GM12892 (cell line): ENCODE measurements around the gene P2RY2.

Experiments
- POLR2A ChIP-seq: IDR thresholded peaks from 2 replicates; pipeline ENCODE4 v1.6.1; 2011; ENCODE audit warnings: low read depth, low read length, control low read depth
- POLR2AphosphoS5 ChIP-seq: IDR thresholded peaks from 2 replicates; pipeline ENCODE4 v1.6.1; 2011; ENCODE audit warnings: low read depth, low read length, control low read depth
- TAF1 ChIP-seq: IDR thresholded peaks from 2 replicates; pipeline ENCODE4 v1.6.1; 2011; ENCODE audit warnings: low read depth, mild to moderate bottlenecking, control low read depth, low read length, borderline replicate concordance

DNA sequence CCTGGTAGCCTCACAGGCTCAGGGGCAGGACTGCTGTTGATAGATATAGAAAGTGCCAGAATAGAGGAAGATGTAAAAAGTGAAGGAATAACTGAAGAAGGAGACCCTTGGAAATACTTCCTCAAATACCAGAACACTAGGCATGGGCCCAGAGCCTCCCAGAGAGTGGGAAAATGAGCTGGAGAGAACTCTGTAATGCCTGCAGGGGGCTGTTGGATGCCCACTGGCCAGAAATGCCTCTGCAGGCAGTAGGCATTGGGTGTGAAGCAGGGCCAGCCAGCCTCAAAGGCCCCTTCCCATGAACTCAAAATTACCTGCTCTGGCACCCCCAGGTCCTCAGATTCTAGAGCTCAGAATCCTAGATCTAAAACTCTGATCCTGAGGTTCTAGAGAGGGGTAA lies 15.1 kb downstream of the P2RY2 start:
- TF ChIP-seq POLR2AphosphoS5 (no peak), POLR2A (no peak), TAF1 (no peak)
